Activated T-cell treated with anti-CD3 and anti-CD28 coated beads for 1 hour (primary cell): ENCODE measurements around the gene SAG.

ENCODE experiments used
- DNase-seq: peaks from one replicate; pipeline ENCODE4 v3.0.0-alpha.2; 2020; ENCODE audit warnings: low read depth

SAG gene

DNA sequence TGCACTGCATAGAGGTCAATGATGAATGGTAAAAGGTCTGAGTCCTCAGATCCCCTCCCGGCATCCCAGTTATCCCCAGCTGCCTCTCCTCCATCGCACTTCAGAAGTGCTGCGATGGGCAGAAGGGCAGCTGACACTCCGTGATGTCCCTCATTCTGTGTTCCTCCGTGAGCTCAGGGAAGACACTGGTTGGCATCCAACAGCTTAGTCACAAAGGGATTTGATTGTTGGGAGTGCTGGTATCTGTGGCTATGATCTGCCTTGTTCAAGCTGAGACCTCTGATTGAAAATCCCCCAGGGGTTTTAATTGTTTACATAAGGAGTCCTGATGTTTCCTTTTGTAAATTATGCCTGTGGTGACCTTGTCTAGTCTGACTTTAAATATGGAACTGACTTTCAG is 19.0 kb upstream of the SAG start:
- DNase-seq: no peak

- no peak for DNase-seq
Measured at GRCh38 chr2:233289648-233290047, 18.0 kb upstream of the SAG start.

- no peak for DNase-seq
Measured at GRCh38 chr2:233290051-233290845, 17.4 kb upstream of the SAG start.

- DNase-seq: no peak
Measured at GRCh38 chr2:233295891-233296290, 11.7 kb upstream of the SAG start.

- DNase-seq: no peak
Measured at GRCh38 chr2:233297076-233297475, 10.5 kb upstream of the SAG start.

GRCh38 chr2:233300401-233300800 is 7.2 kb upstream of the SAG start:
- DNase-seq: no peak

DNA sequence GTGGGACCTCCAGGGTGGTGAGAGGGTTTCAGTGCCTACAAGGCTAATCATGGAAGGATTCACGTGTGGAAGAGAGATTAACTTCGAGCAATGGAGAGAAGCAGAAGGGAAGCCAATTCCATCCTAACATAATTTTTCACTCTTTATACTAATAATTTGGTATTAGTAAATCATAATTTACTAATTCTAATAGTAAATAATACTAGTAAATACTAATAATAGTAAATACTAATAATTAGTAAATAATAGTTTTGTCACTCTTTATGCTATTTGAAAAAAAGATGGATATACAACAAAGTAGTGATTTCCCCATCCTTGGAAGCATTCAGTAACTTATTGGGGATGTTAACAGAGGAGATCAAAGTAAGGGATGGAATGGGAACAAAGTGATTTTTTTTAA is 6.4 kb upstream of the SAG start:
- no peak for DNase-seq

DNA sequence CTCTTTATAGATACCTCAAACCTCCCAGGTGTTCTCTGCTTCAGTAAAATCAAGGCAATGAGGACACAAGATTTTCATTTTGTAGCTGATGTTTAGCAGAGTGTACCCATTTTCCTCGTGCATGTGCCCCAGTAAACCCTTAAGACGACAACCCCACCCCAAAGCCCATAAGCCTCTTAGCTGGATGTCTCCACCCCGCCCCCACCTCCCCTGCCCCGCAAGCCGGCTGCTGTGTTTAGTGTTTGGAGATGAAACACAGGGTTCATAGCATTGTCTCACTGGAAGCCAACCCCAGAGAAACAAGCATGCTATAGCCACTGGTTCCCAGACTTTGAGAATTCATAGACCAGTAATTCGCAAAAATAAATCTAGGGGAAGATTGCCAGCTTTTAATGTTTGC is 5.8 kb upstream of the SAG start:
- no peak for DNase-seq

DNA sequence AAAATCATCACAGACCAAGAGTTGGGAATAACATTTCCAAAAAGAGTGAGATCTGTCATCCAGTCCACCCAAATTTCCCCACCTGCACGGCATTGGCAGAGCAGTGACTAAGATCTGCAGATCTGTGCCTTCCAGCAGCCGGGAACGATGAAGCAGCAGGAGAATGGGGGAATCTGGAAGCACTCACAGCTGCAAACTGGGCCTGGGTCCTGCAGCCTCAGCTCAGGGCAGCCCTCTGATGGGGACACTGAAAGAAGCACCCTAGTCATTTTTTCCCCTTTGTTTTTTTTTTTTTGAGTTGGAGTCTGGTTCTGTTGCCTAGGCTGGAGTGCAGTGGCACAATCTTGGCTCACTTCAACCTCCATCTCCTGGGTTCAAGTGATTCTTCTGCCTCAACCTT is 4.4 kb upstream of the SAG start:
- DNase-seq: no peak

DNA sequence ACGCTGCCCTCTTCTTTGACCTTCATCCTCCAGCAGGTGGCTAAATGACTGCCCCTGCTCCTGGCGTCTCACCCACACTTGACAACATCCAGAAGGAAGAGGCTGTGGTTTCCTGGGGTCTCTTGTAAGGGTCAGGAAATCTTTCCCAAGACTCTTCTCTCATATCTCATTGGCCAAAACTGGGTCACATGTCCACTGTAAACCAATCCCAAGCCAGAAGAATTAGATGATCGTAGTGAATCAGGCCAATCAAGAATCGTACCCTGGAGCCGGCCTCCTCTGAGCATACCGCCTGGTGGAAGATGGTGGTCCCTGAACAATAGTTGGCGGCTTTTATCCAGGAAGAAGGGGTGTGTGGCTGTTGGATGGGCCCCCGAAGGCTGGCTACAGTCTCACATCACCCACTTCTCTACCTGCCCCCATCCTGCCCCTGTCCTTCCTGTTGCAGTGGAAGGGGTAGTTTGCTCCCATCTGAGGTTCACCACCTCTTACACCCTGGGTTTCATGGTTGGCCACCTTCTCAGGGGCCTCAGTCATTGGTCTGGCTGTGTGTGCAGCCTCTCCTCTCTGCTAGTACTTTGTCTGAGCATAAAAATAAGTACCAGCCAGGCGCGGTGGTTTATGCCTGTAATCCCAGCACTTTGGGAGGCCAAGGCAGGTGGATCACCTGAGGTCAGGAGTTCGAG is 3.8 kb downstream of the SAG start:
- DNase-seq: no peak

GRCh38 chr2:233312874-233313273 is 5.3 kb downstream of the SAG start:
- no peak for DNase-seq

DNA sequence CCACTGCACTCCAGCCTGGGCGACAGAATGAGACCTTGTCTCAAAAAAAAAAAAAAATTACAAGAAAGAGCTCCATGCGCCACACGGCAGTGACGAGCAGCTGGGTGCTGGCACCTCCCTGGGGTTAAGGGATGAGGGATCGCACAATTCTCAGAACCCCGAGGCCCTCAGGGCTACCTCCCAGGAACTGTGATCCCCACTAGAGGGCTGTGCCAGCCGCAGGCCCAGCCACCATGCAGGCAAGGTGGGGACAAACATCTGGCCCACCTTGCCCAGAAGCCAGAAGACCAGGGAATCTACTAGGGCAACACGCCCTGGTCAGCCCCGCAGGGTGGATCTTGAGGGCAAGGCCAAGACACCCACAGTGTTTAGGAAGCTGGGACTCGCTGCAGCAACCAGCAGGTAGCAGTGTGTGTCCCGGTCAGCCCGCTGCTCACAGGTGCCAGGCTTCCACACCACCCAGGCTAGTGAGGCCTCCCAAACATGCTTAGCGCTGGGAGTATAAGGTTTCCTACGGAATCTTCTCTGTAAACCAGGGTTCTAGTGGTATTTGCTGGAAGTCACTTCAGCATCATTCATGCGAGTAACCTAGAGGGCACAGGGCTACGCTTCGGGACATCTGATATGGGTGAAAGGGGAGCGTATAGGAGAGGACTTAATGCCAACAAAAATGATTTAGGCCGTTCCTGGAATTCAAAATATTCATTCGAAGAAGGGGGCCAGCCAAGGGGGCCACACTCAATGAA is 6.7 kb downstream of the SAG start:
- no peak for DNase-seq

GRCh38 chr2:233317196-233317943 is 9.8 kb downstream of the SAG start:
- DNase-seq: no peak

- no peak for DNase-seq
Measured at GRCh38 chr2:233319256-233319655, 11.6 kb downstream of the SAG start.

DNA sequence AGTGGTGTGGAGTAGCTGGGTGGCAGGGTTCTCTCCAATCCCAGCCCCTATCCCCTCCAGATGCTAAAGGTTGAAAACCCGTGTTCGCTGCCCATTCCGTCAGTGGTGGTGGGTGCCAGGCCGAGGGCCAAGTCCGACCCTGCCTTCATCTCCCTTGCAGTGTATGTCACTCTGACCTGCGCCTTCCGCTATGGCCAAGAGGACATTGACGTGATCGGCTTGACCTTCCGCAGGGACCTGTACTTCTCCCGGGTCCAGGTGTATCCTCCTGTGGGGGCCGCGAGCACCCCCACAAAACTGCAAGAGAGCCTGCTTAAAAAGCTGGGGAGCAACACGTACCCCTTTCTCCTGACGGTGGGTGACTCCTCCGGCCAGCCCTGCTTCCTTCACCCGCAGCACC is 12.9 kb downstream of the SAG start:
- DNase-seq: no peak

DNA sequence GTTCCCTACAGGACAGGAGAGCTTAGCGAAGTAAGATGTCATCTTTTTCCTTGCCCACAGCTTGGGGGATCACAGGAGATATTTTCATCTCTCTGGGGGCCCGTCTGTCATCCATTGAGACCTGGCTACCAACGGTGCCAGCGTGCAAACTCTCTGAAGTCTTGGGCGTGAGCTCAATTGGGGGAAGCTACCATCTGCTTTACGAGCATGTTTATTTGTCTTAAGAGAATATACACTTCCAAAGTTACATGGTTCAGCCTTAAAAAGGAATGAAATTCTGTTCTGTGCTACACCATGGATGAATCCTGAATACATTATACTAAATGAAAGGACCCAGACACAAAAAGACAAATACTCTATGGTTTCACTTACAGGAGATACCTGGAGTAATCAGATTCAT is 13.6 kb downstream of the SAG start:
- DNase-seq: no peak

GRCh38 chr2:233323851-233324250 is 16.2 kb downstream of the SAG start:
- DNase-seq: no peak

GRCh38 chr2:233325256-233325655 is 17.6 kb downstream of the SAG start:
- DNase-seq: no peak

GRCh38 chr2:233325814-233326213 is 18.2 kb downstream of the SAG start:
- DNase-seq: no peak

DNA sequence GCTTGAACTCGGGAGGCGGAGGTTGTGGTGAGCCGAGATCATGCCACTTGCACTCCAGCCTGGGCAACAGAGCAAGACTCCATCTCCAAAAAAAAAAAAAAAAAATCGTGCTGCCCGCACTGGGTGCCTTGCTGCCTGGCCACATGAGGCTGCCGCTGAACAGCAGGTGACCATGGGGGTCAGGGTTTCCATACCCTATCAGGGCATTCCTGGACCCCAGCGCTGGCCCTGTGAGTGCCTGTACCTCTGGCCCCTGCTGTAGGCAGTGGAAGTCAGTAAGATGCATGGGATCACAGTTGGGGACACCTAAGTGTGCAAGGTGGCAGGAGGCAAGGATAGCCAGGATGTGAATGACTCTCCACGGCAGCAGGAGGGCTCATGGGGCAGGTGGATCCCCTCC is 18.9 kb downstream of the SAG start:
- DNase-seq: no peak

DNA sequence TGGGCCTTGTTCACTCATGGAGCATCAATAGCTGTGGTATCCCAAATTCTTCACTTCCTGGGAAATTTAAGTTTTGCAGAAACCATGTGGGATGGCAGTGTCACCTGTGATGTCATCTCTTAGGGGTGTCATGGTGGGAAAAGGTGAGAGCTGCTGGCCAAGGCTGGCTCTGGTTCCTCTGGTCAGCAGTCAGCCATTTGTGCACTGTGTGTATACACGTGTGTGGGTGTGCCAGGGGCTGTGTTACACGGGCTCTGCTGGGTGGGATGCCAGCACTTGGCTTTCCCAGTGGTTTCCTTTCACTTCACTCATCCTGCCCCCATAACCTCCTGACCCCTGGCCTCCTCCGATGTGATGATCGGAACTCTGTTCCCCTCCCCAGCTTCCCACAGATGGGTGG is 21.3 kb downstream of the SAG start:
- no peak for DNase-seq

GRCh38 chr2:233329489-233330135 is 22.0 kb downstream of the SAG start:
- no peak for DNase-seq
